IPS-18c (cell line): Measurements from ENCODE around the gene ESPNL.
"Not testable (repeated sequence)": the region's sequence is repeated elsewhere in the genome, so short reads cannot be mapped to it uniquely, and the experiment has no call there.

ENCODE experiments used
- H3K4me3 ChIP-seq: 2 replicates; pipeline ENCODE4 v1.7.0; 2013; ENCODE audit warnings: low read depth, mild to moderate bottlenecking, low read length, moderate library complexity; ENCODE audit not compliant: insufficient read depth
- H3K9me3 ChIP-seq: one replicate; pipeline ENCODE4 v1.6.1; 2013; ENCODE audit warnings: mild to moderate bottlenecking, low read length, moderate library complexity; ENCODE audit not compliant: control insufficient read depth, insufficient read depth

Gene ESPNL, protein sequence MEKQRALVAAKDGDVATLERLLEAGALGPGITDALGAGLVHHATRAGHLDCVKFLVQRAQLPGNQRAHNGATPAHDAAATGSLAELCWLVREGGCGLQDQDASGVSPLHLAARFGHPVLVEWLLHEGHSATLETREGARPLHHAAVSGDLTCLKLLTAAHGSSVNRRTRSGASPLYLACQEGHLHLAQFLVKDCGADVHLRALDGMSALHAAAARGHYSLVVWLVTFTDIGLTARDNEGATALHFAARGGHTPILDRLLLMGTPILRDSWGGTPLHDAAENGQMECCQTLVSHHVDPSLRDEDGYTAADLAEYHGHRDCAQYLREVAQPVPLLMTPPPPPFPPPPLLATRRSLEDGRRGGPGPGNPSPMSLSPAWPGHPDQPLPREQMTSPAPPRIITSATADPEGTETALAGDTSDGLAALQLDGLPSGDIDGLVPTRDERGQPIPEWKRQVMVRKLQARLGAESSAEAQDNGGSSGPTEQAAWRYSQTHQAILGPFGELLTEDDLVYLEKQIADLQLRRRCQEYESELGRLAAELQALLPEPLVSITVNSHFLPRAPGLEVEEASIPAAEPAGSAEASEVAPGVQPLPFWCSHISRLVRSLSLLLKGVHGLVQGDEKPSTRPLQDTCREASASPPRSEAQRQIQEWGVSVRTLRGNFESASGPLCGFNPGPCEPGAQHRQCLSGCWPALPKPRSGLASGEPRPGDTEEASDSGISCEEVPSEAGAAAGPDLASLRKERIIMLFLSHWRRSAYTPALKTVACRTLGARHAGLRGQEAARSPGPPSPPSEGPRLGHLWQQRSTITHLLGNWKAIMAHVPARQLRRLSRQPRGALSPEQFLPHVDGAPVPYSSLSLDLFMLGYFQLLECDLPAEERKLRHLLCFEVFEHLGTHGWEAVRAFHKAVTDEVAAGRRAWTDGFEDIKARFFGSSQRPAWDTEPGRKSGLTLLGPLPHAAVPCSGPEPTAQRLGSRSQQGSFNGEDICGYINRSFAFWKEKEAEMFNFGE

DNA sequence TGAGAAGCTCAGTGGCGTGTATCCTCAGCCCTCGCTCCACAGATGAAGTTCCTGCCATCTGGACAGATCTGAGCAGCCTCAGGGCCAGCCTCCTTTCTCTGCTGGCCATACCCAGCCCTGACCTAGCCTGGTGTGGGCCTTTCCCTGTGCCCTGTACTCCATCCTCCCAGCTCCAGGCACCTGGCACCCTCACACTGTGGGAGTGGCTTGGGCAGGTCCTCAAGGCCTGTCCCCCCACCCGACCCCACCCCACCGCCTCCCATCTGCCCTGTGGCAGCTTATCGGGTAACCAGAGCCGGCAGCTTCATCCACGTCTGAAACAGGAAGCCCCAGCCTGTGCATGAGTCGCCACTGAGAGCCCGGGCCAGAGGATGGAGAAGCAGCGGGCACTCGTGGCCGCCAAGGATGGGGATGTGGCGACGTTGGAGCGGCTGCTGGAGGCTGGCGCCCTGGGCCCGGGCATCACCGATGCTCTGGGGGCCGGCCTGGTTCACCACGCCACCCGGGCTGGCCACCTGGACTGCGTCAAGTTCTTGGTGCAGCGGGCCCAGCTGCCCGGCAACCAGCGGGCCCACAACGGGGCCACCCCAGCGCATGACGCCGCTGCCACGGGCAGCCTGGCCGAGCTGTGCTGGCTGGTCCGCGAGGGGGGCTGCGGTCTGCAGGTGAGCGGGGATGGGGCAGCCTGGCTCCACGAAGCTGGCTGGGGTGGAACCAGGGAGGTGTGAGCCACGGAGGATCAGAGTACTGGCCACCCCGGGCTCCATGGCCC lies at the start of gene ESPNL:
ESPNL (plus strand) TSS at position 292 of the 772 bp plus-strand sequence; CDS start at position 372, 80 bp downstream.
- Histone ChIP-seq H3K9me3 (no peaks in the 10 kb centered on the region), H3K4me3 (no peak within 1 kb of the TSS)

DNA sequence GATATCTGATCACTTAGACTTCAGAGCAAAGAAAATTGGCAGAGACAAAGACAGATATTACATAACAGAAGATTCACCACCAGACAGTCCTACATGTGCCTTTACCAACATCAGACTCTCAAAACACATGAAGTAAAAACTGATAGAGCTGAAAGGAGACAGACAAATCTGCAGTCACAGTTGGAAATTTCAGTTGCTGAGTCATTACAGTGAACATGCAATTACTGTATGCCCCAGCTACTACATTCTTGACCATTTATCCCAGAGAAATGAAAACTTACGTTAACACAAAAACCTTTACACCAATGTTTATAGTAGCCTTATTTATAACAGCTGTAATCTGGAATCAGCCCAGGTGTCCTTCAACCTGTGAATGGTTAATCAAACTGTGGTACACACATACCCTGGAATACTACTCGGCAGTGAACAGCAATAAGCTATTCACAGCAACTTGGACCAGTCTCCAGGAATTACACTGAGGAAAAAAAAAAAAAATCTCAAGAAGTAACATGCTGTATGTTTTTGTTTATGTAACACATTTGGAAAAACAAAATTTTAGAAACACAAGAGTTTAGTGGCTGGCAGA lies 46.9 kb upstream of the ESPNL start:
- H3K9me3 ChIP-seq = no peaks in the 10 kb centered on the region

DNA sequence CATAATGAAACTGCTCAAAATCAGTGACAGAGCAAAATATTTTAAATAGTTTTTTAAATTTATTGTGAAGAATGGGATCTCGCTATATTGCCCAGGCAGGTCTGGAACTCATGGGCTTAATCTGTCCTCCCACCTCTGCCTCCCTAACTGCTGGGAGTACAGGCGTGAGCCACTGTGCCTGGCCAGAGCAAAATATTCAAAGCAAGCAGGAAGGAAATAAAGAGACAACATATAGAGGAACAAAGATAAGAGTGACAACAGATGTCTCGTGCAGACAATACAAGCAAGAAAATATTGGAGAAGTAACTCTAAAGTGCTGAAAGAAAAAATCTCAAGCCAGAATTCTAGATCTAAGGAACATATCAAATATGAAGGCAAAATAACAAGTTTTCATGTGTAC lies 44.3 kb upstream of the ESPNL start:
- Histone ChIP-seq H3K4me3 (no peak overlapping the region), H3K9me3 (no peaks in the 10 kb centered on the region)

More for the DNA sequence above, 46.9 kb upstream of the ESPNL start:
- no peak overlapping the region for H3K4me3 ChIP-seq

- not testable (repeated sequence) for H3K4me3 ChIP-seq, H3K9me3 ChIP-seq
Observed at GRCh38 chr2:238057696-238058575, 42.2 kb upstream of the ESPNL start.

DNA sequence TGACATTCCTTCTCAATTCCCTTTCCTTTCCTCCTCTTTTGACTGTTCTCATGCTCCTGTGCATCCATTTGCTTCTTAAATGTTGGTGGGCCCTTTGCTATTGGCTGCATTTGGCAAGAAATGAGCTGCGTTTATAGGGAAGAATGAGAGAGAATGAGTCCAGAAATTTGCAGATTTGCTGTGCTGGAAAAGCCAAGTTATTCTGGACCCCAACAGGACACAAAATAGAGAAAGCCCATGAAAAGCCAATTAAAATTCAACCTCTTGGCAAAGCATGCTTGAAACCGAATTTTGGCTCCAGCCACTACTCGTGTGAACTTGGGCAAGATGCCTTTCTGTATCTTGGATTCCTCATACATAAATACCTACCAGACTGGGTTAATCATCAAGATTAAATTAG lies 40.6 kb upstream of the ESPNL start:
- Histone ChIP-seq H3K4me3 (peak overlapping the region; percentile 94; the same call in 1 of the 2 replicates), H3K9me3 (peaks cover 4% of the 10 kb centered on the region)

DNA sequence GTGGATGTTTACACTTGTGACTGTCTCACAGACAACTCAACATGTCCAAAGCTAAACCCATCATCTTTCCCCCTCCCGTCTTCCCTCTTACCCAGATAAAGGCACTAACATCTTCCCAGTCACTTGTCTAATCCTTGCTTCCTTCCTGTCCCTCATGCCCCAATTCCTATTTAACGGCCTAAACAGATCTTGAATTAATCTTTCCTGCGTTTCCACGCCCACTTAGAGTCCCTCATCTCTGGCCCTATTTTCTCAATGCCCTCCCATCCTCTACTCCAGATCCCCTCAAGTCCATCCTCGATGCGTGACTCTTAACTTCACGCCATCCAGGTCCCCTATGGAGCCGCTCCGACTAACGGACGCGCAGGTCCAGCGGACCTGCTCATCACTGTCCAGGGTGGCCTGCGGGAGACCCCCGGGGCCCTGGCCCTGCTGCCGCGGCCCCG lies 40.0 kb upstream of the ESPNL start:
- Histone ChIP-seq H3K4me3 (peak overlapping the region; percentile 94), H3K9me3 (peaks cover 4% of the 10 kb centered on the region)

DNA sequence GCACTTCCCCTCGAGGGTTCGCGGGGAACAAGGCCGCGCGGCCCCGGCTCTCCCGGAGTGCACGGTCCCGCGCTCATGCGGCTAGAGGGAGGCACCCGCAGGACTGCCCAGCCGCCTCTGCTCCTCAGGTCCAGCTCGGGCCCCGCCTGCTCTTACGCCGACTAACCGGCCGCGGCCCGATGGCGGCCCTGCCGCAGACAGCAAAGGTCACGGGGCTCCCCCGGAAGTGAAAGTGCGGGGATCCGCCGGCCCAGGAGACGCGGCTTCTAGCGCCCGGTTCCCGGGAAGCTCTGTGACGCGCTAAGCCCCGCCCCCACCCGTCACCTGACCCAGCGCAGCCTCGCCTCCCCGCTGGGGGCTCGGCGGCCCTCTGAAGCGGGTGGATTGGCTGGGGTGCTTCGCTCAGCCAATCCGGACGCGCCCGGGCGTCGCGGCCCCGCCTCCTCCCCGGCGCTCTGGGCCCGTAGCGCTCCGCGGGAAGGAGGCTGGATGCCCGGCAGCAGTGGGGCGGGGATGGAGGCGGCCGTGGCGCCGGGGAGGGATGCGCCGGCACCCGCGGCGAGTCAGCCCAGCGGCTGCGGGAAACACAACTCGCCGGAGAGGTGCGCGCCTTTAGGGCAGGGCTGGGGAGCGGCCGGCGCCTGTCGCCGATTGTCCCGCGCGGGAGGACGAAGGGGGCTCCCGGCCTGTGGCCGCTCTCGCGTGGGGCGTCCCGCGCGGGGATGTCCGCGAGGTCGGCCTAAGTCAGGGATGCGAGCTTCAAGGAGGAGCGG lies 39.4 kb upstream of the ESPNL start, which contains the start of gene SCLY:
SCLY (plus strand) TSS at position 460 of the 773 bp plus-strand sequence; CDS start at position 514, 54 bp downstream.
- H3K9me3 ChIP-seq = peaks cover 4% of the 10 kb centered on the region
- peak within 1 kb of the TSS; percentile 94 for H3K4me3 ChIP-seq

- Histone ChIP-seq H3K4me3 (peak overlapping the region; percentile 94), H3K9me3 (peaks cover 4% of the 10 kb centered on the region)
Observed at GRCh38 chr2:238061315-238062202, 38.6 kb upstream of the ESPNL start.

GRCh38 chr2:238063414-238064189 lies 36.5 kb upstream of the ESPNL start:
- Histone ChIP-seq H3K9me3 (peaks cover 4% of the 10 kb centered on the region), H3K4me3 (no peak overlapping the region)

DNA sequence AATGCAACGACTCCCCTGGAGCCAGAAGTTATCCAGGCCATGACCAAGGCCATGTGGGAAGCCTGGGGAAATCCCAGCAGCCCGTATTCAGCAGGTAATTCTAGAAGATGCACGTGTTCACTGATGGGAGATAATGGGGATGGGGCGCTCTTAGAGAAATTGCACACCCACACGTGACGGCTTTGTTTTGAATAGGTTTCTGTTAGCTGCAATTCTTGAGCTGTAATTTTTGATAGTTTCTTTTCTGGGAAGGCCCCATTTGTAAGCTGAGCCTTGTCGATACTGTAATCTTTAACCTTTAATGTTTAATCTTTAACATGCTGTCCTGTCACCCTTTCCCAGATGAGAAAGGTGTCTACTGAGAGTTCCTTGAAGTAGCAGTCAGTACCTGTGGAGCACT lies 35.8 kb upstream of the ESPNL start:
- no peak overlapping the region for H3K4me3 ChIP-seq

DNA sequence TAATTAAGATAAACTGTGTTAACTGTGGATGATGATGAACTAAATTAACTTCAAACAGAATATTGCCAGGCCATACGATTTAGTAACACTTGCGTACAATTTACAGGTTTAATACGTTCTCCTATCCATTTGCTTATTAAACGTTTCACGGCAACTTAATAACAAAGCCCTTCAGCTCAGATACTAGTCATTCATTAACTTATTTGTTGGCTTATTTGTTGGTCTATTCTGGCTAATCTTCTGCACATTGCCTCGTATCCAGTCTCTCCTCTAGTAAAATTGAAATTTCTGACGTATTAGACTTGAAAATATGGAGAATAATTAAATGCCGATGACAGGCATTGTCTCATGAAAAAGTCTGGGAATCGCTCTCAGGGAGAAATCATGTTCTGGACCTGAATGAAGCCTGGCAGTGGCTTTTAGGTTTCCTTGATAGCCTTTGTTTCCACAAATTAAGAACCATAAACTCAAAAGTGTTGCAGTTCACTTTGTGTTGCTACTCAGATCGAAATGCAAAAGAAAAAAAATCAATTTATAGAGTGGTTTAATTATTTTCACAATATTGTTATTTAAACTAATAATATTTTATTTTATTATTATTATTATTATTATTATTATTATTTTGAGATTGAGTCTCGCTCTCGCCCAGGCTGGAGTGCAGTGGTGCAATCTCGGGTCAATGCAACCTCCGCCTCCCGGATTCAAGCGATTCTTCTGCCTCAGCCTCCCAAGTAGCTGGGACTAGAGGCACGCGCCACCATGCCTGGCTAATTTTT lies 34.9 kb upstream of the ESPNL start:
- Histone ChIP-seq H3K9me3 (peaks cover 4% of the 10 kb centered on the region), H3K4me3 (no peak overlapping the region)

More for the DNA sequence above, 35.8 kb upstream of the ESPNL start:
- peaks cover 4% of the 10 kb centered on the region for H3K9me3 ChIP-seq

GRCh38 chr2:238066218-238066617 lies 33.9 kb upstream of the ESPNL start:
- peaks cover under 1% of the 10 kb centered on the region for H3K9me3 ChIP-seq
- H3K4me3 ChIP-seq = no peak overlapping the region

GRCh38 chr2:238066718-238067117 lies 33.4 kb upstream of the ESPNL start:
- not testable (repeated sequence) for H3K4me3 ChIP-seq, H3K9me3 ChIP-seq
